ENCODE data around the gene TEAD2. TPM values are rescaled to one million over a fixed set of nuclear protein-coding genes. Genes with fewer than 3 reads are reported as not detected.

The TEAD2 gene
- total and polyA plus RNA-seq, 9 of the 15 experiments (the other 6 are each of a cell fraction or from before 2014, with no cell fraction given), result 1.6 to 27.0 (median 13.9) TPM

GRCh38 chr19:49391581-49392399 lies 29.6 kb upstream of the TEAD2 start (continued):
- TF ChIP-seq, protein P1, sequence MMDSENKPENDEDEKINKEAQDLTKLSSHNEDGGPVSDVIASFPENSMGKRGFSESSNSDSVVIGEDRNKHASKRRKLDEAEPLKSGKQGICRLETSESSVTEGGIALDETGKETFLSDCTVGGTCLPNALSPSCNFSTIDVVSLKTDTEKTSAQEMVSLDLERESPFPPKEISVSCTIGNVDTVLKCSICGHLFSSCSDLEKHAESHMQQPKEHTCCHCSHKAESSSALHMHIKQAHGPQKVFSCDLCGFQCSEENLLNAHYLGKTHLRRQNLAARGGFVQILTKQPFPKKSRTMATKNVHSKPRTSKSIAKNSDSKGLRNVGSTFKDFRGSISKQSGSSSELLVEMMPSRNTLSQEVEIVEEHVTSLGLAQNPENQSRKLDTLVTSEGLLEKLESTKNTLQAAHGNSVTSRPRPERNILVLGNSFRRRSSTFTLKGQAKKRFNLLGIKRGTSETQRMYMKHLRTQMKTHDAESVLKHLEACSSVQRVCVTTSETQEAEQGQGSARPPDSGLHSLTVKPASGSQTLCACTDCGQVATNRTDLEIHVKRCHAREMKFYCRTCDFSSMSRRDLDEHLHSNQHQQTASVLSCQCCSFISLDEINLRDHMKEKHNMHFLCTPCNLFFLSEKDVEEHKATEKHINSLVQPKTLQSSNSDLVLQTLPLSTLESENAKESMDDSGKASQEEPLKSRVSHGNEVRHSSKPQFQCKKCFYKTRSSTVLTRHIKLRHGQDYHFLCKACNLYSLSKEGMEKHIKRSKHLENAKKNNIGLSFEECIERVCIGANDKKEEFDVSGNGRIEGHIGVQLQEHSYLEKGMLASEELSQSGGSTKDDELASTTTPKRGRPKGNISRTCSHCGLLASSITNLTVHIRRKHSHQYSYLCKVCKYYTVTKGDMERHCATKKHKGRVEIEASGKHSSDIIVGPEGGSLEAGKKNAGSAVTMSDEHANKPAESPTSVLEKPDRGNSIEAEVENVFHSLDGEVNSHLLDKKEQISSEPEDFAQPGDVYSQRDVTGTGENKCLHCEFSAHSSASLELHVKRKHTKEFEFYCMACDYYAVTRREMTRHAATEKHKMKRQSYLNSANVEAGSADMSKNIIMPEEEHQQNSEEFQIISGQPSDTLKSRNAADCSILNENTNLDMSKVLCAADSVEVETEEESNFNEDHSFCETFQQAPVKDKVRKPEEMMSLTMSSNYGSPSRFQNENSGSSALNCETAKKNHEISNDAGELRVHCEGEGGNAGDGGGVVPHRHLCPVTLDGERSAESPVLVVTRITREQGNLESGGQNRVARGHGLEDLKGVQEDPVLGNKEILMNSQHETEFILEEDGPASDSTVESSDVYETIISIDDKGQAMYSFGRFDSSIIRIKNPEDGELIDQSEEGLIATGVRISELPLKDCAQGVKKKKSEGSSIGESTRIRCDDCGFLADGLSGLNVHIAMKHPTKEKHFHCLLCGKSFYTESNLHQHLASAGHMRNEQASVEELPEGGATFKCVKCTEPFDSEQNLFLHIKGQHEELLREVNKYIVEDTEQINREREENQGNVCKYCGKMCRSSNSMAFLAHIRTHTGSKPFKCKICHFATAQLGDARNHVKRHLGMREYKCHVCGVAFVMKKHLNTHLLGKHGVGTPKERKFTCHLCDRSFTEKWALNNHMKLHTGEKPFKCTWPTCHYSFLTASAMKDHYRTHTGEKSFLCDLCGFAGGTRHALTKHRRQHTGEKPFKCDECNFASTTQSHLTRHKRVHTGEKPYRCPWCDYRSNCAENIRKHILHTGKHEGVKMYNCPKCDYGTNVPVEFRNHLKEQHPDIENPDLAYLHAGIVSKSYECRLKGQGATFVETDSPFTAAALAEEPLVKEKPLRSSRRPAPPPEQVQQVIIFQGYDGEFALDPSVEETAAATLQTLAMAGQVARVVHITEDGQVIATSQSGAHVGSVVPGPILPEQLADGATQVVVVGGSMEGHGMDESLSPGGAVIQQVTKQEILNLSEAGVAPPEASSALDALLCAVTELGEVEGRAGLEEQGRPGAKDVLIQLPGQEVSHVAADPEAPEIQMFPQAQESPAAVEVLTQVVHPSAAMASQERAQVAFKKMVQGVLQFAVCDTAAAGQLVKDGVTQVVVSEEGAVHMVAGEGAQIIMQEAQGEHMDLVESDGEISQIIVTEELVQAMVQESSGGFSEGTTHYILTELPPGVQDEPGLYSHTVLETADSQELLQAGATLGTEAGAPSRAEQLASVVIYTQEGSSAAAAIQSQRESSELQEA (IDR thresholded peaks at IDR 0.05; ENCODE audit: low read depth), result peak; percentile 54; the same call in 1 of the 2 replicates
- TF ChIP-seq THAP12 (CRISPR knock-in tag; IDR thresholded peaks at IDR 0.05) (0 out of 2 replicates have a peak, but pooled peaks have one; percentile 44), ZNF717 (CRISPR knock-in tag; IDR thresholded peaks at IDR 0.05) (no peak), CBFB (CRISPR knock-in tag; IDR thresholded peaks at IDR 0.05) (no peak), NFATC3 (IDR thresholded peaks at IDR 0.05) (peak; percentile 71; the same call in 1 of the 2 replicates), XRCC4 (IDR thresholded peaks at IDR 0.05; ENCODE audit: extremely low read depth, insufficient read depth, insufficient read length) (no peak), ARID2 (IDR thresholded peaks at IDR 0.05) (peak; percentile 98), ETS2 (tag; IDR thresholded peaks at IDR 0.05; ENCODE audit: borderline replicate concordance, poor library complexity, severe bottlenecking) (no peak), ZBTB26 (CRISPR knock-in tag; IDR thresholded peaks at IDR 0.05) (peak; percentile 91; the same call in 1 of the 2 replicates)
- TF ChIP-seq, protein P2, sequence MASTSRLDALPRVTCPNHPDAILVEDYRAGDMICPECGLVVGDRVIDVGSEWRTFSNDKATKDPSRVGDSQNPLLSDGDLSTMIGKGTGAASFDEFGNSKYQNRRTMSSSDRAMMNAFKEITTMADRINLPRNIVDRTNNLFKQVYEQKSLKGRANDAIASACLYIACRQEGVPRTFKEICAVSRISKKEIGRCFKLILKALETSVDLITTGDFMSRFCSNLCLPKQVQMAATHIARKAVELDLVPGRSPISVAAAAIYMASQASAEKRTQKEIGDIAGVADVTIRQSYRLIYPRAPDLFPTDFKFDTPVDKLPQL (IDR thresholded peaks at IDR 0.05; ENCODE audit: extremely low read depth, insufficient read length), result no peak
- TF ChIP-seq, protein P3, sequence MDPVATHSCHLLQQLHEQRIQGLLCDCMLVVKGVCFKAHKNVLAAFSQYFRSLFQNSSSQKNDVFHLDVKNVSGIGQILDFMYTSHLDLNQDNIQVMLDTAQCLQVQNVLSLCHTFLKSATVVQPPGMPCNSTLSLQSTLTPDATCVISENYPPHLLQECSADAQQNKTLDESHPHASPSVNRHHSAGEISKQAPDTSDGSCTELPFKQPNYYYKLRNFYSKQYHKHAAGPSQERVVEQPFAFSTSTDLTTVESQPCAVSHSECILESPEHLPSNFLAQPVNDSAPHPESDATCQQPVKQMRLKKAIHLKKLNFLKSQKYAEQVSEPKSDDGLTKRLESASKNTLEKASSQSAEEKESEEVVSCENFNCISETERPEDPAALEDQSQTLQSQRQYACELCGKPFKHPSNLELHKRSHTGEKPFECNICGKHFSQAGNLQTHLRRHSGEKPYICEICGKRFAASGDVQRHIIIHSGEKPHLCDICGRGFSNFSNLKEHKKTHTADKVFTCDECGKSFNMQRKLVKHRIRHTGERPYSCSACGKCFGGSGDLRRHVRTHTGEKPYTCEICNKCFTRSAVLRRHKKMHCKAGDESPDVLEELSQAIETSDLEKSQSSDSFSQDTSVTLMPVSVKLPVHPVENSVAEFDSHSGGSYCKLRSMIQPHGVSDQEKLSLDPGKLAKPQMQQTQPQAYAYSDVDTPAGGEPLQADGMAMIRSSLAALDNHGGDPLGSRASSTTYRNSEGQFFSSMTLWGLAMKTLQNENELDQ (CRISPR knock-in tag; IDR thresholded peaks at IDR 0.05; ENCODE audit: borderline replicate concordance), result 0 out of 2 replicates have a peak, but pooled peaks have one; percentile 38

Measured in K562 (cell line).